ENCODE data around the gene RNF166. TPM values are rescaled to one million over a fixed set of nuclear protein-coding genes. Genes with fewer than 3 reads are reported as not detected.

Gene RNF166
- total and polyA plus RNA-seq, 2 donors (not counting 3 experiments of a cell fraction or from before 2014, with no cell fraction given) = 27.6 to 38.8 TPM

- Histone ChIP-seq H3K4me3 (replicated peaks in 1 of 3; ENCODE audit: insufficient read depth in 1 of 3, low read depth in 1 of 3, low read length in 3 of 3) (no peak overlapping the region), H3K9me1 (replicated peaks; ENCODE audit: control insufficient read depth, extremely low read depth, insufficient read depth, low read length) (no peaks in the 10 kb centered on the region), H3K79me2 (ENCODE audit: control insufficient read depth, insufficient read depth, low read length) (peaks cover 23% of the 10 kb centered on the region), H2AFZ (ENCODE audit: low read depth, low read length) (no peak overlapping the region), H3K4me2 (ENCODE audit: insufficient read depth, low read length) (no peak overlapping the region), H3K9me3 (replicated peaks; ENCODE audit: control insufficient read depth, insufficient read depth, low read length) (no peaks in the 10 kb centered on the region), H3K9ac (replicated peaks; ENCODE audit: extremely low read depth, insufficient read depth, low read length) (no peak overlapping the region), H3K36me3 (ENCODE audit: control insufficient read depth in 2 of 2, extremely low read depth in 1 of 2, insufficient read depth in 2 of 2, low read length in 2 of 2) (peaks cover 5 to 23% of the 10 kb centered on the region in 2 experiments), H3K27me3 (ENCODE audit: control insufficient read depth in 2 of 2, insufficient read depth in 2 of 2, low read length in 2 of 2) (no peaks in the 10 kb centered on the region), H4K20me1 (replicated peaks; ENCODE audit: control insufficient read depth, extremely low read depth, insufficient read depth, low read length) (no peaks in the 10 kb centered on the region), H3K4me1 (ENCODE audit: control insufficient read depth, extremely low read depth, insufficient read depth, low read length) (peaks cover 7% of the 10 kb centered on the region), H3K27ac (ENCODE audit: insufficient read depth, low read depth, low read length) (no peak overlapping the region)
- peak; percentile 91 for FAIRE-seq
- ChIA-PET POLR2A (no interaction called here), CTCF (interaction anchor here (0.6 to 6.7 kb wide), 9 partner anchors 10 to 472 kb away, joined by 3 to 56 read pairs (median 4); partner anchors contain the start of genes APRT and PIEZO1)
- TF ChIP-seq POLR2A (IDR thresholded peaks at IDR 0.05; ENCODE audit: low read depth, low read length) (no peak), CTCF (IDR thresholded peaks at IDR 0.05; ENCODE audit: extremely low read depth in 1 of 2, insufficient read depth in 1 of 2, low read depth in 1 of 2, low read length in 2 of 2) (peak; percentile 90 to 95)
- dilution Hi-C loops (cut with MboI; ENCODE audit: extremely low pct_ligation_motif_present, low sequenced_read_pairs) (no loop called here), intact Hi-C loops (cut with micrococcal nuclease) (loop anchor here (1.0 to 2.0 kb wide), 3 partner anchors 41 to 473 kb away; partner anchors contain the start of genes PIEZO1 and ZNF778)
- DNase-seq (ENCODE audit: low read depth, low spot score) = peak; percentile 62
- BruUV-seq (replicated peaks) = no TSS peak
Observed at GRCh38 chr16:88743693-88744576, 37.7 kb upstream of the RNF166 start.

Data from endothelial cell of umbilical vein (primary cell).